Endodermal cell (in vitro differentiated cells): ENCODE data around the gene HOXB5. TPM values are rescaled to one million over a fixed set of nuclear protein-coding genes. Genes with fewer than 3 reads are reported as not detected.
A peak's percentile ranks its signal among the peaks of the same experiment; 100 is the strongest.

Experiments used
- DNase-seq: peaks from one replicate; pipeline ENCODE4 v3.0.0-alpha.2; 2017
- H3K27ac ChIP-seq: 2 replicates; pipeline ENCODE4 v1.5.1; 2013; ENCODE audit warnings: mild to moderate bottlenecking, low read depth, low read length, moderate library complexity
- H3K27me3 ChIP-seq: 2 replicates; pipeline ENCODE4 v1.6.1; 2013; ENCODE audit warnings: mild to moderate bottlenecking, low read length, moderate library complexity; ENCODE audit not compliant: insufficient read depth, control insufficient read depth, poor library complexity, severe bottlenecking
- H3K36me3 ChIP-seq: 2 replicates; pipeline ENCODE4 v1.7.0; 2013; ENCODE audit warnings: mild to moderate bottlenecking, low read length, moderate library complexity; ENCODE audit not compliant: control insufficient read depth, insufficient read depth
- H3K4me1 ChIP-seq: one replicate; pipeline ENCODE4 v1.7.0; 2013; ENCODE audit warnings: low read length; ENCODE audit not compliant: control insufficient read depth, insufficient read depth
- H3K4me3 ChIP-seq: 2 replicates; pipeline ENCODE4 v1.5.1; 2013; ENCODE audit warnings: mild to moderate bottlenecking, low read length, moderate library complexity
- H3K9ac ChIP-seq: 2 replicates; pipeline ENCODE4 v1.6.1; 2013; ENCODE audit warnings: mild to moderate bottlenecking, low read length, moderate library complexity; ENCODE audit not compliant: poor library complexity, severe bottlenecking; ENCODE audit errors: extremely low read depth
- H3K9me3 ChIP-seq: 2 replicates; pipeline ENCODE4 v1.6.1; 2013; ENCODE audit warnings: mild to moderate bottlenecking, low read length, moderate library complexity; ENCODE audit not compliant: control insufficient read depth
- H3K27ac Mint-ChIP-seq: 2 replicates; pipeline ENCODE4 v1.8.0; 2020; ENCODE audit warnings: mixed read lengths
- H3K27me3 Mint-ChIP-seq: 2 replicates; pipeline ENCODE4 v1.8.0; 2021; ENCODE audit warnings: mild to moderate bottlenecking, mixed read lengths; ENCODE audit not compliant: insufficient read depth
- H3K36me3 Mint-ChIP-seq: 2 replicates; pipeline ENCODE4 v1.8.0; 2020; ENCODE audit warnings: low read depth, mixed read lengths
- H3K4me1 Mint-ChIP-seq: 2 replicates; pipeline ENCODE4 v1.8.0; 2020; ENCODE audit warnings: mixed read lengths
- H3K4me3 Mint-ChIP-seq: 2 replicates; pipeline ENCODE4 v1.8.0; 2020; ENCODE audit warnings: mild to moderate bottlenecking, moderate library complexity, mixed read lengths
- H3K9me3 Mint-ChIP-seq: 2 replicates; pipeline ENCODE4 v1.8.0; 2020; ENCODE audit warnings: mild to moderate bottlenecking, mixed read lengths
- CTCF ChIP-seq: fragments of 200-600 bp; sonication (generic); conservative IDR thresholded peaks from 2 replicates; pipeline ENCODE4 v1.5.0; 2021; ENCODE audit warnings: antibody characterized with exemption, mild to moderate bottlenecking
- WGBS, 2 experiments: methylation state at CpG; one replicate each; pipeline versions ENCODE4 v1.1.5 to v1.1.7; 2013; ENCODE audit warnings: missing lambda C conversion rate in 2 of 2, mixed read lengths in 1 of 2; ENCODE audit not compliant: insufficient coverage in 1 of 2, insufficient read length in 1 of 2; 5-methylcytosine and 5-hydroxymethylcytosine counted together
- total RNA-seq, 2 donors: library from RNA; stranded (reverse); fragmentation: NEBNext Ultra II Directional in 1 of 2; extraction: Animal tissue kit (Norgen Biotek cat#: 25700) in 1 of 2; gene quantifications; 2 replicates in 1 of 2; 3 replicates in 1 of 2; pipeline ENCODE4 v1.2.1, GENCODE V29; 2021

The HOXB5 gene
- total RNA-seq, 2 donors from 2014 or later: not detected

- Histone ChIP-seq H3K4me1 (peaks cover 13% of the 10 kb centered on the region), H3K9me3 (peaks cover 13% of the 10 kb centered on the region), H3K36me3 (no peaks in the 10 kb centered on the region), H3K4me3 (no peak overlapping the region), H3K9ac (no peak overlapping the region), H3K27me3 (peaks cover 100% of the 10 kb centered on the region), H3K27ac (no peak overlapping the region)
- Mint-ChIP-seq H3K9me3 (no peaks in the 10 kb centered on the region), H3K4me1 (peaks cover 16% of the 10 kb centered on the region), H3K27ac (no peak overlapping the region), H3K27me3 (no peaks in the 10 kb centered on the region), H3K36me3 (no peaks in the 10 kb centered on the region), H3K4me3 (peak overlapping the region; percentile 27)
- DNase-seq: no peak
- WGBS, 2 experiments: 0 to 14% methylated on average over 2 to 4 of the region's 6 CpGs
- peak; percentile 48 for TF ChIP-seq CTCF
Observed at GRCh38 chr17:48569674-48570324, 23.8 kb downstream of the HOXB5 start.

- no peak for TF ChIP-seq CTCF
- WGBS, 2 experiments: 5% methylated on average over 1 of the region's 3 CpGs; no CpG with 5 or more reads in 1 of the 2 experiments
- peaks cover 99% of the 10 kb centered on the region for H3K27me3 ChIP-seq
- H3K4me3 ChIP-seq: peak overlapping the region; percentile 14
- no peak overlapping the region for H3K9ac ChIP-seq
- peaks cover 16% of the 10 kb centered on the region for H3K4me1 Mint-ChIP-seq
- H3K4me1 ChIP-seq: peaks cover 13% of the 10 kb centered on the region
- no peak for DNase-seq
- no peaks in the 10 kb centered on the region for H3K36me3 Mint-ChIP-seq
- no peaks in the 10 kb centered on the region for H3K27me3 Mint-ChIP-seq
- peaks cover 13% of the 10 kb centered on the region for H3K9me3 ChIP-seq
- no peaks in the 10 kb centered on the region for H3K36me3 ChIP-seq
- no peaks in the 10 kb centered on the region for H3K9me3 Mint-ChIP-seq
- H3K27ac ChIP-seq: no peak overlapping the region
- H3K27ac Mint-ChIP-seq: no peak overlapping the region
- no peak overlapping the region for H3K4me3 Mint-ChIP-seq
Observed at GRCh38 chr17:48569240-48569582, 24.4 kb downstream of the HOXB5 start.

- H3K27me3 ChIP-seq: peaks cover 99% of the 10 kb centered on the region
- H3K9ac ChIP-seq: no peak overlapping the region
- no peaks in the 10 kb centered on the region for H3K36me3 ChIP-seq
- H3K4me3 ChIP-seq: peak overlapping the region; percentile 14
- Mint-ChIP-seq H3K4me3 (no peak overlapping the region), H3K27me3 (peaks cover 3% of the 10 kb centered on the region), H3K36me3 (no peaks in the 10 kb centered on the region), H3K9me3 (no peaks in the 10 kb centered on the region), H3K27ac (no peak overlapping the region), H3K4me1 (peaks cover 16% of the 10 kb centered on the region)
- peaks cover 13% of the 10 kb centered on the region for H3K4me1 ChIP-seq
- no peak for DNase-seq
- WGBS, 2 experiments: 6 to 9% methylated on average over 11 to 31 of the region's 33 CpGs
- H3K27ac ChIP-seq: no peak overlapping the region
- peaks cover 13% of the 10 kb centered on the region for H3K9me3 ChIP-seq
- no peak for TF ChIP-seq CTCF
Observed at GRCh38 chr17:48568499-48569239, 24.9 kb downstream of the HOXB5 start.
